Stimulated activated CD4-positive, alpha-beta T cell treated with anti-CD3 and anti-CD28 coated beads, Interleukin-2, amount 100 ng/mL, for 24 hours (primary cell): ENCODE measurements around the gene TSPY8.
"Not testable (repeated sequence)": the region's sequence is repeated elsewhere in the genome, so short reads cannot be mapped to it uniquely, and the experiment has no call there.

ENCODE experiments used
- DNase-seq, 2 donors: peaks; one replicate each; pipeline ENCODE4 v3.0.0-alpha.2; 2020

Gene TSPY8, protein sequence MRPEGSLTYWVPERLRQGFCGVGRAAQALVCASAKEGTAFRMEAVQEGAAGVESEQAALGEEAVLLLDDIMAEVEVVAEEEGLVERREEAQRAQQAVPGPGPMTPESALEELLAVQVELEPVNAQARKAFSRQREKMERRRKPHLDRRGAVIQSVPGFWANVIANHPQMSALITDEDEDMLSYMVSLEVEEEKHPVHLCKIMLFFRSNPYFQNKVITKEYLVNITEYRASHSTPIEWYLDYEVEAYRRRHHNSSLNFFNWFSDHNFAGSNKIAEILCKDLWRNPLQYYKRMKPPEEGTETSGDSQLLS

GRCh38 chrY:9357497-9357896 is at the start of gene TSPY8:
TSS of gene TSPY8 (plus strand) at chrY:9357797. CDS start at chrY:9357843, 46 bp downstream.
- not testable (repeated sequence) for DNase-seq

DNA sequence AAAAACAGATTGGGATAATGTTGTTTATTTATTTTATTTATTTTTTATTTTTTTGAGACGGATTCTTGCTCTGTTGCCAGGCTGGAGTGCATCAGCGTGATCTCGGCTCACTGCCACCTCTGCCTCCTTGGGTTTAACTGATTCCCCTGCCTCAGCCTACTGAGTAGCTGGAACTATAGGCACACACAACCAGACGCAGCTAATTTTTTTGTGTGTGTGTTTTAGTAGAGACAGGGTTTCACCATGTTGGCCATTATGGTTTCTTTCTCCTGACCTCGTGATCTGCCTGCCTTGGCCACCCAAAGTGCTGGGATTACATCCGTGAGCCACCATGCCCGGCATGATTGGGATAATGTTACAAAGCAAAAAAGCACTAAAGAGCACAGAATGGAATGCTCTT is 36.6 kb upstream of the TSPY8 start:
- no peak for DNase-seq

GRCh38 chrY:9337164-9337563 is 20.4 kb upstream of the TSPY8 start, which contains the start of gene TSPY4:
TSS of gene TSPY4 (plus strand) at chrY:9337464. CDS start at chrY:9337510, 46 bp downstream.
- DNase-seq: not testable (repeated sequence)

DNA sequence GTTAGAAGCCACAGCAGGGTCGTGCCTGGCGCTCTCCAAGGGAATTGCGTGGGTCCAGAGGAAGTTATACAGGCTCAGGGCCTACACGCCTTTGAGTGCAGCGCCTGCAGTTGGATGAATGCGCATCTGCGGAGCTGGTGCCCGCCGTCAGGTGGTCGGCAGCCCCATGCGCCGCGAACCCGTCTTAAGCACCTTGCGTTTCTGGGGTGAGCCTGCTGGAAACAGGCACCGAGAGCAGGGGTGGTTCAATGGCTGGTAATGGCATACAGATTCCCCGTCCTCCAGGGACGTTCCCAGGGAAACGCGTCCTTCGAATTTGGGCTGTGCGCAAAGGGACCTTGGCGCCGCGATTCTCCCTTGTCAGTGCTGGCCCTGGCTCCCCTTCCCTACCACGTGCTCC is 38.9 kb downstream of the TSPY8 start:
- DNase-seq: peak in 1 of 2 donors; percentile 16

DNA sequence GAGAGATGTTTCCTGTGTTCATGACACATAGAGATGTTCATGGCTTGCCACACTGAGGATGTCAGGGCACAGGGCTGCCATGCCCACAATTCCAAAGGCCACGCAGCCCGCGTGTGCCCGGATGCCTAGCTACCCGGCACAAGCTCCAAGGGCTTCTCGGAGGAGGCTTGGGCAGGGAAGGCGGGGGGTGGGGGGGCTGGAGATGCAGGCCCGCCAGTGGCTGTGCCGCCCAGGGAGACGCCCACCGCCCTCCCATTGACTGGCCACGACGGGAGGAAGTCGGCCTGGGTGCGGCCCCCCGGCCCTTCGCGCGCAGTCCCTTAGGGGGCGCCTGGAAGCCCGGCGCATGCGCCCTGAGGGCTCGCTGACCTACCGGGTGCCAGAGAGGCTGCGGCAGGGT is 40.5 kb downstream of the TSPY8 start, which contains the start of gene TSPY3:
TSPY3 (plus strand) TSS at position 301 of the 400 bp plus-strand sequence; CDS start at position 347, 46 bp downstream.
- DNase-seq: not testable (repeated sequence)
